Subcutaneous preadipocyte (primary cell): Measurements from ENCODE around the gene OR4K1. TPM values are rescaled to one million over a fixed set of nuclear protein-coding genes. Genes with fewer than 3 reads are reported as not detected.

Source experiments
- total RNA-seq: library from RNA; depleted of rRNA; stranded (reverse); fragments of >200 nt; gene quantifications from 2 replicates; pipeline ENCODE4 v1.2.3, GENCODE V29; 2012

Gene OR4K1
- total RNA-seq: not detected in 2 replicates

GRCh38 chr14:19930617-19931016 is at the start of gene OR4K1:
Gene OR4K1 (plus strand): TSS chr14:19930917. CDS start chr14:19935667, 4,750 bp downstream.

GRCh38 chr14:19920021-19920657 is 10.6 kb upstream of the OR4K1 start, which contains the start of gene OR4K5:
Gene OR4K5 (plus strand): TSS chr14:19920607. CDS start chr14:19920607, 0 bp downstream.

GRCh38 chr14:19975291-19975690 is 44.6 kb downstream of the OR4K1 start, which contains the start of gene OR4K15:
Gene OR4K15 (plus strand): TSS chr14:19975591. CDS start chr14:19975591, 0 bp downstream.

Other genes starting within 250 kb of the OR4K1 start
- not detected in 2 replicates for gene OR11H2, start 217.0 kb upstream of the OR4K1 start, total RNA-seq
- gene OR4Q3, start 187.3 kb upstream of the OR4K1 start, total RNA-seq: not detected in 2 replicates
- not detected in 2 replicates for gene OR4M1, start 157.4 kb upstream of the OR4K1 start, total RNA-seq
- gene OR4N2, start 127.1 kb upstream of the OR4K1 start, total RNA-seq: not detected in 2 replicates
- gene OR4K2, start 55.8 kb upstream of the OR4K1 start, total RNA-seq: not detected in 2 replicates
- not detected in 2 replicates for gene OR4K5, start 10.3 kb upstream of the OR4K1 start, total RNA-seq
- not detected in 2 replicates for gene OR4K15, start 44.7 kb downstream of the OR4K1 start, total RNA-seq
- not detected in 2 replicates for gene OR4Q2, start 71.2 kb downstream of the OR4K1 start, total RNA-seq
- not detected in 2 replicates for gene OR4K14, start 88.4 kb downstream of the OR4K1 start, total RNA-seq
- gene OR4K13, start 105.1 kb downstream of the OR4K1 start, total RNA-seq: not detected in 2 replicates
- gene OR4L1, start 129.1 kb downstream of the OR4K1 start, total RNA-seq: not detected in 2 replicates
- gene OR4K17, start 179.8 kb downstream of the OR4K1 start, total RNA-seq: not detected in 2 replicates
- gene OR4N5, start 207.9 kb downstream of the OR4K1 start, total RNA-seq: not detected in 2 replicates